Measurements from ENCODE around the gene WDR1.

WDR1 gene

GRCh38 chr4:10098780-10099160, 17.8 kb downstream of the WDR1 start:
- peak; percentile 53 for DNase-seq

GRCh38 chr4:10097906-10098779, 18.5 kb downstream of the WDR1 start:
- DNase-seq: peak; percentile 54

- DNase-seq: no peak
Observed at GRCh38 chr4:10096978-10097335, 19.6 kb downstream of the WDR1 start.

- peak; percentile 87 for DNase-seq
Observed at GRCh38 chr4:10096201-10096977, 20.2 kb downstream of the WDR1 start.

- DNase-seq: no peak
Observed at GRCh38 chr4:10095296-10095991, 21.2 kb downstream of the WDR1 start.

GRCh38 chr4:10094841-10095240, 21.8 kb downstream of the WDR1 start:
- no peak for DNase-seq

GRCh38 chr4:10093801-10094552, 22.6 kb downstream of the WDR1 start:
- DNase-seq: peak; percentile 96

- DNase-seq: no peak
Observed at GRCh38 chr4:10093271-10093621, 23.4 kb downstream of the WDR1 start.

- DNase-seq: no peak
Observed at GRCh38 chr4:10092481-10093270, 23.9 kb downstream of the WDR1 start.

- DNase-seq: no peak
Observed at GRCh38 chr4:10091531-10092181, 24.9 kb downstream of the WDR1 start.

GRCh38 chr4:10090467-10091250, 25.9 kb downstream of the WDR1 start:
- no peak for DNase-seq

- DNase-seq: no peak
Observed at GRCh38 chr4:10089346-10089745, 27.3 kb downstream of the WDR1 start.

- DNase-seq: no peak
Observed at GRCh38 chr4:10088135-10089010, 28.2 kb downstream of the WDR1 start.

- no peak for DNase-seq
Observed at GRCh38 chr4:10087152-10087791, 29.3 kb downstream of the WDR1 start.

- no peak for DNase-seq
Observed at GRCh38 chr4:10086506-10087120, 30.0 kb downstream of the WDR1 start.

GRCh38 chr4:10085828-10086505, 30.6 kb downstream of the WDR1 start:
- DNase-seq: no peak

- DNase-seq: no peak
Observed at GRCh38 chr4:10085386-10085785, 31.2 kb downstream of the WDR1 start.

Data from fibroblast of skin of scalp (primary cell).